Measurements from ENCODE around the gene KAZN. TPM values are rescaled to one million over a fixed set of nuclear protein-coding genes. Genes with fewer than 3 reads are reported as not detected.
A peak's percentile ranks its signal among the peaks of the same experiment; 100 is the strongest.

KAZN gene
- total RNA-seq, 1 donor from 2014 or later = 3.7 TPM

DNA sequence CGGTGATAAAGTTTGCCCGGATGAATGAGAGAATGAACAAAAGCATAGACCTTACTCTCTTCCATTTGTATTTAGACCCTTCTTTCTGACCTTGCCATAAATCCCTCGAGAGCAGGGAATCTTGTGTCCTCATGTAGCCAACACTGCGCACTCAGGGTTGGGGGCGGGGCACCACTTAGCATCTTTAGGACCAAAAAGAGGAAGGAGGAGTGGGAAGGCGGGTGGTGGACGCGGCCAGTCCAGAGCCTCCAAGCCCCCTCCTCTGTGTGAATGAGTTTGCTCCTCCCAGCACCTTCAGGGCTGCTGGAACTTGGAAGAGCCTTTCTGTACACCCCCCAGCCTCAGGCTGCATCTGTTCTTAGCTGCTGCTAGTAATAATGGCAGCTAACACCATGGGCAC is 413.2 kb downstream of the KAZN start:
- no peak overlapping the region for H3K27ac ChIP-seq (ENCODE audit: low read depth, low read length)
- H3K9me3 ChIP-seq (ENCODE audit: control insufficient read depth in 3 of 3, low read length in 3 of 3) = no peaks in the 10 kb centered on the region
- peaks cover 3 to 15% (median 11%) of the 10 kb centered on the region in 3 donors for H3K4me1 ChIP-seq (ENCODE audit: control insufficient read depth in 3 of 3, insufficient read depth in 3 of 3, low read length in 3 of 3)
- H3K4me3 ChIP-seq (ENCODE audit: low read length in 3 of 3) = no peak overlapping the region
- no peaks in the 10 kb centered on the region for H3K36me3 ChIP-seq (ENCODE audit: control insufficient read depth in 3 of 3, insufficient read depth in 3 of 3, low read length in 3 of 3)
- no peak overlapping the region for H3K9ac ChIP-seq (ENCODE audit: low read depth in 1 of 3, low read length in 3 of 3)
- H3K27me3 ChIP-seq (ENCODE audit: control insufficient read depth in 3 of 3, insufficient read depth in 3 of 3, low read length in 3 of 3) = peaks cover 3 to 9% (median 6%) of the 10 kb centered on the region in 3 donors

DNA sequence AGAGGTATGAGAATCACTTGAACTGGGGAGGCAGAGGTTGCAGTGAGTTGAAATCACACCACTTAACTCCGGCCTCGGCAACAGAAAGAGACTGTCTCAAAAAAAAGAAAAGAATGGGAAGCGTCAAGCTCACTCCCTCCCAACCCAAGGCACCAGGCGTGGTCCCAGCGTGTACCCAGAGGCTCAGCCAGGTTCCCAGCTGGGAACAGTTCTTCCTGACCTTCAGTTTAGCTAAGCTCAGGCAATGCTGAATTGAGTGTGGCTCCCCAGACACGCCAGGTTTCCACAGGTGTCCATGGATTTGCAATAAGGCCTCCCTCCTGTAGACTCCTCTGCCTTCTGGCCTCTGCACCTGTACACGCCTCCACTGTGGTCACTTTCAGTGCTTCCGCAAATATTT is 414.3 kb downstream of the KAZN start:
- H3K27ac ChIP-seq (ENCODE audit: low read depth, low read length) = no peak overlapping the region
- no peaks in the 10 kb centered on the region for H3K36me3 ChIP-seq (ENCODE audit: control insufficient read depth in 3 of 3, insufficient read depth in 3 of 3, low read length in 3 of 3)
- H3K9me3 ChIP-seq (ENCODE audit: control insufficient read depth in 3 of 3, low read length in 3 of 3) = no peaks in the 10 kb centered on the region
- no peak overlapping the region for H3K4me3 ChIP-seq (ENCODE audit: low read length in 3 of 3)
- H3K9ac ChIP-seq (ENCODE audit: low read depth in 1 of 3, low read length in 3 of 3) = no peak overlapping the region
- H3K27me3 ChIP-seq (ENCODE audit: control insufficient read depth in 3 of 3, insufficient read depth in 3 of 3, low read length in 3 of 3) = peaks cover 3 to 9% (median 6%) of the 10 kb centered on the region in 3 donors
- peaks cover 3 to 12% (median 10%) of the 10 kb centered on the region in 3 donors for H3K4me1 ChIP-seq (ENCODE audit: control insufficient read depth in 3 of 3, insufficient read depth in 3 of 3, low read length in 3 of 3)

DNA sequence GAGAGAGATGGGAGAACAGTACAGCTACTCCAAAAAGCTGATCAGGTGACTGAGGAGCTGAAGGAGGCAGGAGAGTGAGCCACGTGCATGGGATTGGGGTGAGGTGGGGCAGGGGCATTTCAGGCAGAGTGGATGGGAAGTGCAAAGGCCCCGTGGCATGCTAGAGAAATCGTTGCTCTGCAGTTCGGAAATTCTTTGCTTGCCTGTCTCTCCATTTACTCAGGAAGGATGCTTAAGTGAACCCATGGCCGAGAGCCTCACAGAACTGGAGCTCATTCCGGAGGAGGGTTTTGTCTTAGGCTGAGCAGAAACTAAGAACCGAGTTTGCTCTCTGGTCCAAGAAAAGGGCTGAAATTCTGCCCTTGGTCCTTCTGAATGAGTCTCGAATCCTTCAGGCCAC is 415.3 kb downstream of the KAZN start:
- no peaks in the 10 kb centered on the region for H3K9me3 ChIP-seq (ENCODE audit: control insufficient read depth in 3 of 3, low read length in 3 of 3)
- no peaks in the 10 kb centered on the region for H3K36me3 ChIP-seq (ENCODE audit: control insufficient read depth in 3 of 3, insufficient read depth in 3 of 3, low read length in 3 of 3)
- no peak overlapping the region for H3K9ac ChIP-seq (ENCODE audit: low read depth in 1 of 3, low read length in 3 of 3)
- H3K4me1 ChIP-seq (ENCODE audit: control insufficient read depth in 3 of 3, insufficient read depth in 3 of 3, low read length in 3 of 3) = peaks cover 2 to 3% (median 3%) of the 10 kb centered on the region in 3 donors
- no peak overlapping the region for H3K4me3 ChIP-seq (ENCODE audit: low read length in 3 of 3)
- H3K27me3 ChIP-seq (ENCODE audit: control insufficient read depth in 3 of 3, insufficient read depth in 3 of 3, low read length in 3 of 3) = peaks cover 3 to 9% (median 6%) of the 10 kb centered on the region in 3 donors
- no peak overlapping the region for H3K27ac ChIP-seq (ENCODE audit: low read depth, low read length)

DNA sequence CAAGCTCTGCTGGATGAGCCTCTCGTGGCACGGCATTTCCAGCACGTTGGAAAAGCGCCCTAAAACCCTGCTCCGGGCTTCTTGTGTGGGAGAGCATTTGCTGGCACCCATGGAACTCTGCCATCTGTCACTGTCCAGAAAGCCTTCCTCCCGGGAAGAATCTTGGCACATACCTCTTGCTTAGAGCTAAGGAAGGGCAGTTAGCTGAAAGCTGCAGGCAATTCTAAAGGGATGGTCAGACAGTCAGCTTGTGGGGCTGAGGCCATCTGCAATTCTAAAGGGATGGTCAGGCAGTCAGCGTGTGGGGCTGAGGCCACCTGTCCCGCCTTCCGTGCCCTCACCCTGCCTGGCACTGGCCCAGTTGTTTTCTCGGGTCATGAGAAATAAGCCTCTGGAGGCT is 416.0 kb downstream of the KAZN start:
- no peaks in the 10 kb centered on the region for H3K36me3 ChIP-seq (ENCODE audit: control insufficient read depth in 3 of 3, insufficient read depth in 3 of 3, low read length in 3 of 3)
- no peak overlapping the region for H3K9ac ChIP-seq (ENCODE audit: low read depth in 1 of 3, low read length in 3 of 3)
- no peaks in the 10 kb centered on the region for H3K9me3 ChIP-seq (ENCODE audit: control insufficient read depth in 3 of 3, low read length in 3 of 3)
- H3K27ac ChIP-seq (ENCODE audit: low read depth, low read length) = no peak overlapping the region
- H3K27me3 ChIP-seq (ENCODE audit: control insufficient read depth in 3 of 3, insufficient read depth in 3 of 3, low read length in 3 of 3) = peaks cover 0 to 9% (median 6%) of the 10 kb centered on the region in 3 donors
- no peak overlapping the region for H3K4me3 ChIP-seq (ENCODE audit: low read length in 3 of 3)
- no peaks in the 10 kb centered on the region for H3K4me1 ChIP-seq (ENCODE audit: control insufficient read depth in 3 of 3, insufficient read depth in 3 of 3, low read length in 3 of 3)

DNA sequence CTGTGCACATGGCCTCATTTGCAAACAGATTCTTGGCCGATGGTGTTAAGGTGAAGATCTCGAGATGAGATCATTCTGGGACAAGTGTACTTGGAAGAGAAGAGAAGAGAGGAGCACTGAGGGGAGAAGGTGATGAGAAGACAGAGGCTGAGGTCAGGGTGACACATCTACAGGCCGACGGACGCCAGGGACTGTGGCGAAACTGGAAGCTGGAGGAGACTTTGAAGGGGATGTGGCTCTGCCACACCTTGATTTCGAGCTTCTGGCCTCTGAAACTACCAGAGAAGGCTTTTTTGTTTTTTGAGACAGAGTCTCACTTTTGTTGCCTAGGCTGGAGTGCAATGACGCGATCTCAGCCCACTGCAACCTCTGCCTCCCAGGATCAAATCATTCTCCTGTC is 417.5 kb downstream of the KAZN start:
- Histone ChIP-seq H3K9me3 (ENCODE audit: control insufficient read depth in 3 of 3, low read length in 3 of 3) (no peaks in the 10 kb centered on the region), H3K36me3 (ENCODE audit: control insufficient read depth in 3 of 3, insufficient read depth in 3 of 3, low read length in 3 of 3) (no peaks in the 10 kb centered on the region), H3K27me3 (ENCODE audit: control insufficient read depth in 3 of 3, insufficient read depth in 3 of 3, low read length in 3 of 3) (peaks cover 0 to 8% (median 6%) of the 10 kb centered on the region in 3 donors), H3K27ac (ENCODE audit: low read depth, low read length) (no peak overlapping the region), H3K4me1 (ENCODE audit: control insufficient read depth in 3 of 3, insufficient read depth in 3 of 3, low read length in 3 of 3) (peaks cover 0 to 6% (median 4%) of the 10 kb centered on the region in 3 donors), H3K4me3 (ENCODE audit: low read length in 3 of 3) (no peak overlapping the region), H3K9ac (ENCODE audit: low read depth in 1 of 3, low read length in 3 of 3) (no peak overlapping the region)

DNA sequence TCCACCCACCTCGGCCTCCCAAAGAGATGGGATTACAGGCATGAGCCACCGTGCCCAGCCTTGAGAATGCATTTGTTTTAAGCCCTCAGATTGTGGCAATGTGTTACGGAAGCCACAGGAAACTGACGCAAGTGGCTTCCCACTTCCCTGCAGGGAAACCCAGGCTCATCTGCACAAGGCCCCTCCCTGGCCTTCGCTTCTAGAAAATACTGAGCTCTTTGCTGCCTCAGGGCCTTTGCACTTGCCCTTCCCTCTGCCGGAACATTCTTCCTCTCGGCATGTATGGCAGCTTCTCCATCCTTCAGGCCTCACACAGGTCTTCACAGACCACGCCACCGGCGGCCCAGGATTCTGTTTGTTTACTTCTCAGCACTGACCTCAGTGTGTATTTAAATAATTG is 418.0 kb downstream of the KAZN start:
- peaks cover 0 to 6% (median 6%) of the 10 kb centered on the region in 3 donors for H3K27me3 ChIP-seq (ENCODE audit: control insufficient read depth in 3 of 3, insufficient read depth in 3 of 3, low read length in 3 of 3)
- no peaks in the 10 kb centered on the region for H3K9me3 ChIP-seq (ENCODE audit: control insufficient read depth in 3 of 3, low read length in 3 of 3)
- no peak overlapping the region for H3K4me3 ChIP-seq (ENCODE audit: low read length in 3 of 3)

DNA sequence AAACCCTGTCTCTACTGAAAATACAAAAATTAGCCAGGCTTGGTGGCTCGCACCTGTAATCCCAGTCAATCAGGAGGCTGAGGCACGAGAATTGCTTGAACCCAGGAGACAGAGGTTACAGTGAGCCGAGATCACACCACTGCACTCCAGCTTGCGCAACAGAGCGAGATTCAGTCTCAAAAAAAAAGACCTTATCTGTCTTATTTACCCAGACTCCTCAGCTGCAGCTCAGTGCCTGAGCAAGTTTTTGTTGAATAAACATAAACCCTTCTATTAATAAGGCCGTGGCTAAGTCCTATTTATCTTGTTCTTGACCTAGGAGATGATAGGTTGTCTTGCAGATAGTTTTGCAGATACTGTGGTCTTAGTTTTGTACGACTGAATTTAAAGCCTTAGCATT is 418.6 kb downstream of the KAZN start:
- H3K4me1 ChIP-seq (ENCODE audit: control insufficient read depth in 3 of 3, insufficient read depth in 3 of 3, low read length in 3 of 3) = peaks cover 0 to 10% (median 4%) of the 10 kb centered on the region in 3 donors
- H3K4me3 ChIP-seq (ENCODE audit: low read length in 3 of 3) = no peak overlapping the region

More for the DNA sequence above, 418.0 kb downstream of the KAZN start:
- no peak overlapping the region for H3K9ac ChIP-seq (ENCODE audit: low read depth in 1 of 3, low read length in 3 of 3)
- no peaks in the 10 kb centered on the region for H3K36me3 ChIP-seq (ENCODE audit: control insufficient read depth in 3 of 3, insufficient read depth in 3 of 3, low read length in 3 of 3)
- no peak overlapping the region for H3K27ac ChIP-seq (ENCODE audit: low read depth, low read length)
- H3K4me1 ChIP-seq (ENCODE audit: control insufficient read depth in 3 of 3, insufficient read depth in 3 of 3, low read length in 3 of 3) = peaks cover 0 to 8% (median 4%) of the 10 kb centered on the region in 3 donors

DNA sequence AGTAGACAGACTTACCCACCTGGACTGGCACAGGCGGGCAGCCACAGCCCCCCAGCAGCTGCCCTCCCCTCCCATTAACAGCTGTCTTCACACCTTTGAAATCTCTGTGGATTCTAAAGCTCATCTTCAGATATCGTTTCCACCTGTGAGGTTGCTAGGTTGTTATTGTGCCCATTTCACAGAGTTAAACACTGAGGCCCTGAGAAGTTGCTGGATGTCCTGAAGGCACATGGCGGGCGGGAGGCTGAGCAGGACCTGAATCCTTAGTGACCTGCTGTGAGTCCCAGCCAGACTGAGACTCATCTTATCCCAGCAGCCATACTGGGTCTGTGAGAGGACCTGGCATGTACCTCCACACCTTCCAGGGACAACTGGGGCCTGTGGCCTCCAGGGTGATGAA is 420.3 kb downstream of the KAZN start:
- no peaks in the 10 kb centered on the region for H3K36me3 ChIP-seq (ENCODE audit: control insufficient read depth in 3 of 3, insufficient read depth in 3 of 3, low read length in 3 of 3)
- no peak overlapping the region for H3K27ac ChIP-seq (ENCODE audit: low read depth, low read length)
- H3K4me3 ChIP-seq (ENCODE audit: low read length in 3 of 3) = no peak overlapping the region
- no peak overlapping the region for H3K9ac ChIP-seq (ENCODE audit: low read depth in 1 of 3, low read length in 3 of 3)
- peaks cover 0 to 6% (median 6%) of the 10 kb centered on the region in 3 donors for H3K27me3 ChIP-seq (ENCODE audit: control insufficient read depth in 3 of 3, insufficient read depth in 3 of 3, low read length in 3 of 3)
- H3K4me1 ChIP-seq (ENCODE audit: control insufficient read depth in 3 of 3, insufficient read depth in 3 of 3, low read length in 3 of 3) = peaks cover 0 to 11% (median 4%) of the 10 kb centered on the region in 3 donors
- H3K9me3 ChIP-seq (ENCODE audit: control insufficient read depth in 3 of 3, low read length in 3 of 3) = no peaks in the 10 kb centered on the region

More for the DNA sequence above, 418.6 kb downstream of the KAZN start:
- Histone ChIP-seq H3K36me3 (ENCODE audit: control insufficient read depth in 3 of 3, insufficient read depth in 3 of 3, low read length in 3 of 3) (no peaks in the 10 kb centered on the region), H3K9ac (ENCODE audit: low read depth in 1 of 3, low read length in 3 of 3) (no peak overlapping the region), H3K27me3 (ENCODE audit: control insufficient read depth in 3 of 3, insufficient read depth in 3 of 3, low read length in 3 of 3) (peaks cover 0 to 6% (median 6%) of the 10 kb centered on the region in 3 donors), H3K27ac (ENCODE audit: low read depth, low read length) (no peak overlapping the region), H3K9me3 (ENCODE audit: control insufficient read depth in 3 of 3, low read length in 3 of 3) (no peaks in the 10 kb centered on the region)

DNA sequence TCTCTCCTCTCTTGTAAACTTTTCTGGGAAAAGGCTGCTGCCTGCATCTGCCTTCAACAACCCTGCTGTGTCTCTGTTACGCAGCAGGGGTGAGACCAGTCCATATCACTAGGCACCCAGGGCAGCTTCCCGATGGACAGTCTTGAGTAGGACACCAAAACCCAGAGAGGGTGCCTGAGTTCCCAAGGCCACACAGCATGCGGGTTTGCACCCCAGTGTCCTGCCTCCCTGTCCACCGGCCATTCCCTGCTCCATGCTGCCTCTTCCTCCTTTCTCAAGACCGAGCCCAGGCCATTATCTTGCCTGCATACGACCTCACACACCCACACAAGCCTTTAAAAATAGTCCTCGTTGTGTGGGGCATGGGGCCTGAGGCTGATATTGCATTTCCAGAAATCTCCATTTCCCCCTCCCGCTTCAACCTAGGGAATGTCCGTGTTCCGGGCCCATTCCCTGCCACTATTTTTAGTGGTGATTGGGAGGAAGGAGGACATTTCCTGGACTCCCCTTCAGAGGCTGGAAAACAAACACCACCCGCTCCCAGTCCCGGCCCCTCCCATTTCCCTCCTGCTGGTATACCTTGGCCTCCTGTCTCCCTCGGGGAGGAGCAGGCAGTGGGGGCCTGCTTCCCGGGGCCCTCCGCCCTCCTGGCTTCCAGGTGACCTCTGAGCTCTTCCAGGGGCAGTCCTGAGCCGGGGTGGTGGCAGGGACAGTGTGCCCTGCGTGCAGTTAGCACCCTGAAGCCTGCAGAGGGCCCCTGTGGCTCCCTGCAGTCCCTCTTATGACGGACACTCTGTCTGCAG is 422.7 kb downstream of the KAZN start:
- no peaks in the 10 kb centered on the region for H3K27me3 ChIP-seq (ENCODE audit: control insufficient read depth in 3 of 3, insufficient read depth in 3 of 3, low read length in 3 of 3)
- no peaks in the 10 kb centered on the region for H3K36me3 ChIP-seq (ENCODE audit: control insufficient read depth in 3 of 3, insufficient read depth in 3 of 3, low read length in 3 of 3)
- H3K9me3 ChIP-seq (ENCODE audit: control insufficient read depth in 3 of 3, low read length in 3 of 3) = no peaks in the 10 kb centered on the region
- H3K4me3 ChIP-seq (ENCODE audit: low read length in 3 of 3) = peak overlapping the region in 1 of 3 donors; percentile 29
- H3K27ac ChIP-seq (ENCODE audit: low read depth, low read length) = peak overlapping the region; percentile 18
- peaks cover 0 to 11% (median 4%) of the 10 kb centered on the region in 3 donors for H3K4me1 ChIP-seq (ENCODE audit: control insufficient read depth in 3 of 3, insufficient read depth in 3 of 3, low read length in 3 of 3)
- H3K9ac ChIP-seq (ENCODE audit: low read depth in 1 of 3, low read length in 3 of 3) = peak overlapping the region in 1 of 3 donors; percentile 3

DNA sequence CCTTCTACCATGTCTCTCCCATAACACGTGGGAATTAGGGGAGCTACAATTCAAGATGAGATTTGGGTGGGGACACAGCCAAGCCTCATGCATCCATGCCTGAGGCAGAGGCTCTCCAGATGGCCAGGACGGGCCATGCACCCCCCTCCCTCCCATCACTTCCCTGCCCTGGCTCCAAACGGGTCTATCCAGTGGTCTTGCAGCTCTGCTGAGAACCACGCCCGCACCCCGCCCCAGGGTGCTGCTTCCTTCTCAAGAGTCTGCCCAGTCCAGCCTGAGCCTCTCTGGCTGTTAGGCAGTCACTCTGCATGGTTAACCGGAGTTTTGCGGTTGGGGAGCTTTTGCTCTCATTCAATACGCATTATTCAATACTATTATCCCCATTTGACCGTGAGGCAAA is 423.6 kb downstream of the KAZN start:
- H3K27ac ChIP-seq (ENCODE audit: low read depth, low read length) = no peak overlapping the region
- peaks cover 0 to 11% (median 4%) of the 10 kb centered on the region in 3 donors for H3K4me1 ChIP-seq (ENCODE audit: control insufficient read depth in 3 of 3, insufficient read depth in 3 of 3, low read length in 3 of 3)
- no peak overlapping the region for H3K9ac ChIP-seq (ENCODE audit: low read depth in 1 of 3, low read length in 3 of 3)
- H3K36me3 ChIP-seq (ENCODE audit: control insufficient read depth in 3 of 3, insufficient read depth in 3 of 3, low read length in 3 of 3) = no peaks in the 10 kb centered on the region
- H3K4me3 ChIP-seq (ENCODE audit: low read length in 3 of 3) = no peak overlapping the region
- H3K9me3 ChIP-seq (ENCODE audit: control insufficient read depth in 3 of 3, low read length in 3 of 3) = no peaks in the 10 kb centered on the region
- no peaks in the 10 kb centered on the region for H3K27me3 ChIP-seq (ENCODE audit: control insufficient read depth in 3 of 3, insufficient read depth in 3 of 3, low read length in 3 of 3)
